HG02884 (cell line): Measurements from ENCODE around the gene SIAH3.

Source experiments
- ATAC-seq: cut with Tn5 transposase; IDR thresholded peaks from one replicate; pipeline ENCODE4 v1.9.1; 2021; ENCODE audit warnings: mild to moderate bottlenecking, moderate library complexity; ENCODE audit not compliant: unreplicated experiment

The SIAH3 gene

GRCh38 chr13:45748941-45749759, 102.4 kb downstream of the SIAH3 start:
- no peak for ATAC-seq

- no peak for ATAC-seq
These were observed 104.5 kb downstream of the SIAH3 start for GRCh38 chr13:45747071-45747470.

GRCh38 chr13:45744979-45745378, 106.6 kb downstream of the SIAH3 start:
- ATAC-seq = no peak

GRCh38 chr13:45742985-45743384, 108.6 kb downstream of the SIAH3 start:
- no peak for ATAC-seq

GRCh38 chr13:45737571-45738017, 114.0 kb downstream of the SIAH3 start:
- ATAC-seq = no peak

GRCh38 chr13:45733361-45733760, 118.2 kb downstream of the SIAH3 start:
- no peak for ATAC-seq

- no peak for ATAC-seq
These were observed 118.6 kb downstream of the SIAH3 start for GRCh38 chr13:45732916-45733315.

- ATAC-seq = no peak
These were observed 120.1 kb downstream of the SIAH3 start for GRCh38 chr13:45731455-45731854.

- no peak for ATAC-seq
These were observed 122.8 kb downstream of the SIAH3 start for GRCh38 chr13:45728759-45729158.
